Testis (tissue), 3 donors: Measurements from ENCODE around the gene SRXN1. TPM values are rescaled to one million over a fixed set of nuclear protein-coding genes. Genes with fewer than 3 reads are reported as not detected.

Source experiments
- DNase-seq: peaks from one replicate; pipeline ENCODE4 v3.0.0-alpha.2; 2019
- H3K27ac ChIP-seq, 2 donors: fragments of 200-600 bp; sonication (generic); one replicate each; pipeline ENCODE4 v1.5.1; 2019
- H3K27me3 ChIP-seq: fragments of 200-600 bp; sonication (generic); one replicate; pipeline ENCODE4 v1.5.1; 2019
- H3K36me3 ChIP-seq: fragments of 200-600 bp; sonication (generic); one replicate; pipeline ENCODE4 v1.5.1; 2017; ENCODE audit warnings: low read depth; ENCODE audit errors: missing control alignments
- H3K4me1 ChIP-seq: fragments of 200-600 bp; sonication (generic); one replicate; pipeline ENCODE4 v1.5.1; 2019
- H3K4me3 ChIP-seq, 2 donors: fragments of 200-600 bp; sonication (generic); one replicate each; pipeline ENCODE4 v1.5.1; 2017 to 2019
- H3K9me3 ChIP-seq: fragments of 200-600 bp; sonication (generic); one replicate; pipeline ENCODE4 v1.5.1; 2017
- POLR2A ChIP-seq: fragments of 450-650 bp; IDR thresholded peaks from one replicate; pipeline ENCODE4 v1.6.1; 2017; ENCODE audit warnings: antibody characterized with exemption, mild to moderate bottlenecking, moderate library complexity
- WGBS, 2 donors: methylation state at CpG; one replicate each; pipeline ENCODE4 v1.1.5; 2018; 5-methylcytosine and 5-hydroxymethylcytosine counted together
- intact Hi-C: fragments of 100-400 bp; cut with DNase I; formaldehyde crosslinking; loops from one replicate; pipeline ENCODE4 v1.15.1; 2023; ENCODE audit warnings: low total_unique reads
- polyA plus RNA-seq: library from polyadenylated mRNA; stranded (reverse); fragments of 350-450 nt; fragmentation: Illumina TruSeq; extraction: RNeasy Lipid Tissue Mini Kit (QIAGEN cat#74804); gene quantifications from one replicate; pipeline ENCODE4 v1.2.3, GENCODE V29; 2014; ENCODE audit warnings: low read depth, low replicate concordance; ENCODE audit not compliant: insufficient read depth
- total RNA-seq, 2 donors: library from RNA; depleted of rRNA; stranded (reverse); fragments of >200 nt; gene quantifications; one replicate each; pipeline ENCODE4 v1.2.3, GENCODE V29; 2016
- TF ChIP-seq, protein P1 (sequence below), 3 experiments: fragments of 450-650 bp in 2 of 3; fragments of 200-600 bp in 1 of 3; sonication (generic) in 1 of 3; IDR thresholded peaks; one replicate each; pipeline ENCODE4 v1.5.1; 2016 to 2019; ENCODE audit warnings: antibody characterized with exemption in 3 of 3, mild to moderate bottlenecking in 2 of 3, moderate library complexity in 1 of 3

SRXN1 gene
- total and polyA plus RNA-seq, 3 donors from 2014 or later, result 20.6 to 29.8 (median 26.9) TPM

GRCh38 chr20:635028-635892 is 17.7 kb downstream of the SRXN1 start:
- DNase-seq, result no peak
- intact Hi-C loops, result no loop called here
- no peaks in the 10 kb centered on the region for H3K36me3 ChIP-seq
- H3K27ac ChIP-seq, result no peak overlapping the region
- H3K9me3 ChIP-seq, result no peaks in the 10 kb centered on the region
- WGBS, 2 donors, result 69 to 74% methylated on average over 9 of the region's 9 CpGs
- H3K4me1 ChIP-seq, result no peaks in the 10 kb centered on the region
- no peak overlapping the region for H3K4me3 ChIP-seq
- H3K27me3 ChIP-seq, result no peaks in the 10 kb centered on the region
- no peak for TF ChIP-seq POLR2A
- TF ChIP-seq, protein P1, sequence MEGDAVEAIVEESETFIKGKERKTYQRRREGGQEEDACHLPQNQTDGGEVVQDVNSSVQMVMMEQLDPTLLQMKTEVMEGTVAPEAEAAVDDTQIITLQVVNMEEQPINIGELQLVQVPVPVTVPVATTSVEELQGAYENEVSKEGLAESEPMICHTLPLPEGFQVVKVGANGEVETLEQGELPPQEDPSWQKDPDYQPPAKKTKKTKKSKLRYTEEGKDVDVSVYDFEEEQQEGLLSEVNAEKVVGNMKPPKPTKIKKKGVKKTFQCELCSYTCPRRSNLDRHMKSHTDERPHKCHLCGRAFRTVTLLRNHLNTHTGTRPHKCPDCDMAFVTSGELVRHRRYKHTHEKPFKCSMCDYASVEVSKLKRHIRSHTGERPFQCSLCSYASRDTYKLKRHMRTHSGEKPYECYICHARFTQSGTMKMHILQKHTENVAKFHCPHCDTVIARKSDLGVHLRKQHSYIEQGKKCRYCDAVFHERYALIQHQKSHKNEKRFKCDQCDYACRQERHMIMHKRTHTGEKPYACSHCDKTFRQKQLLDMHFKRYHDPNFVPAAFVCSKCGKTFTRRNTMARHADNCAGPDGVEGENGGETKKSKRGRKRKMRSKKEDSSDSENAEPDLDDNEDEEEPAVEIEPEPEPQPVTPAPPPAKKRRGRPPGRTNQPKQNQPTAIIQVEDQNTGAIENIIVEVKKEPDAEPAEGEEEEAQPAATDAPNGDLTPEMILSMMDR (IDR thresholded peaks at IDR 0.05), result no peak

DNA sequence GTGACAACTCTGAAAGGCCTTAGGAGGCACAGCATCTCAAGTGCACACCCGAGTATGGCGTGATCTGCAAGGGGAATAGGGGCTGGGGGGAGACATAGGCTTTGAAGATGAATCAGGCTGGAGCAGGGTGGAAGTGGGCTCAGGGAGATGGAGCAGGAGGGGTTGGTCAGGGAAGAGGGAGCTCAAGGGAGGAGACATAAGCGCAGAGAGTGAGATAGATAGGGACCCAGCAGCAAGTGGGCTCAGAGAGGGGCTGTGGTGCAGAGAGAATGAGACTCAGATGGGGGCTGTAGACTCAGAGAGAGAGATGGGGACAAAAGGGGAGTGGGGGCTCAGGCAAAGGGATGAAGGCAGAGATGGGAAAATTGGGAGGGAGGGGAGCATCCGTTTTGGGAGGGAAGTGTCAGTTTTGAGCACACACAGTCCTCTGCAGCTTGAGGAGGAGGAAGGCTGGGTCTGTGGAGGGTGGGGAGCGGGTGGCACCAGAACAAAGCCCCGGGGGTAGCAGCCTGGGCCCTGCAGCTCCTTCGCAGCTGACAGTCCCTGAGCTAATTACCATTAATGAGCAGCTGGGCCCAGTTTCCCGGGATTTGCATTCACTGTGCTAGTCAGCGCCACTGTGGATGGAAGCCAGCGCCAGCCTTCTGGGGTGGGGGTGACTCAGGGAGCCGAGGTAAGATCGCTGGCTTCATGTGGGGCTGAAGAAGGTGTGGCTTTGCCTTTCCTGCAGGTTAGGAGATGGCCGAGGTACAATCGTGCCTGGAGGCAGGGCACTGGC is 18.7 kb downstream of the SRXN1 start:
- Histone ChIP-seq H3K27ac (no peak overlapping the region), H3K9me3 (no peaks in the 10 kb centered on the region), H3K36me3 (no peaks in the 10 kb centered on the region), H3K4me3 (no peak overlapping the region), H3K4me1 (no peaks in the 10 kb centered on the region), H3K27me3 (no peaks in the 10 kb centered on the region)
- WGBS, 2 donors, result 76 to 80% methylated on average over 14 of the region's 14 CpGs
- DNase-seq, result no peak
- intact Hi-C loops, result no loop called here
- TF ChIP-seq POLR2A, result no peak
- TF ChIP-seq, protein P1 (IDR thresholded peaks at IDR 0.05), result no peak

DNA sequence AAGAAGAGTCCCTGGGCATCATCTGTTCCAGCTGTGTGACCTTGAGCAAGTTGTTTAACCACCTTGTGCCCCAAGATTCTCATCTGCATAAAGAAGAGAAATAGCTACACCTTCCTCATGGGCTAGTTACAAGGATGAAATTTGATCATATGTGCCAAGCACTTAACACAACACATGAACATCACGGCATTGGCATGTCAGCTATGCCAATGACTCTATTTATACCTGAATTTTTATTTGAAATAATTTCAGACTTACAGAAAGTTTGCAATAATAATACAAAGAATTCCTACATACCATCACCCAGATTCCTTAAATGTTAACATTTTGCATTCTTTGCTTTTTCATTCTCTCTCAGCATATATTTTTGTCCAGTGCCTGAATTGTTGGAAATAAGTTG is 21.9 kb downstream of the SRXN1 start:
- Histone ChIP-seq H3K27me3 (no peaks in the 10 kb centered on the region), H3K9me3 (no peaks in the 10 kb centered on the region), H3K27ac (no peak overlapping the region), H3K4me1 (no peaks in the 10 kb centered on the region), H3K36me3 (no peaks in the 10 kb centered on the region), H3K4me3 (no peak overlapping the region)
- 93 to 94% methylated on average over 1 of the region's 1 CpG for WGBS, 2 donors
- intact Hi-C loops, result no loop called here
- DNase-seq, result no peak
- TF ChIP-seq, protein P1 (IDR thresholded peaks at IDR 0.05), result no peak
- no peak for TF ChIP-seq POLR2A

DNA sequence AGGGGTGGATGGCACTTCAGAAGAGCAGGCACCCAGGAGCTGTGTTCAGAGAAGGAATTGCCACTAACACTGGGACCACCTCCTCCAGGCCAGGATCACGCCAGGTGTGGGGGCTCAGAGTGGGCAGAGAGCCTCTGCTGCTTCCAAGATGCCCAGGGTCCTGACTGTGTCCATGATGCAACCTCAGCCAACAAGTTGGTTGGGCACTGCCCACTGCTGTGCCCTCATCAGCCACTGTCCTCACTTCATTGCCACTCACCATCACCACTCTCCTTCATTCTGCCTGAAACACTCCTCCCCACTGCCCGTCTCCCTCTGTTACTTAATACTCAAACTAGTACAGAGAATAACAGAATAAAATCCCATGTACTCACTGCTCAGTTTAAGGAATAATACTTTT is 26.4 kb downstream of the SRXN1 start:
- H3K4me3 ChIP-seq, result no peak overlapping the region
- intact Hi-C loops, result no loop called here
- no peaks in the 10 kb centered on the region for H3K4me1 ChIP-seq
- DNase-seq, result no peak
- H3K36me3 ChIP-seq, result no peaks in the 10 kb centered on the region
- TF ChIP-seq, protein P1 (IDR thresholded peaks at IDR 0.05), result no peak
- no peak for TF ChIP-seq POLR2A
- H3K9me3 ChIP-seq, result no peaks in the 10 kb centered on the region
- 90 to 96% methylated on average over 2 of the region's 2 CpGs for WGBS, 2 donors
- H3K27ac ChIP-seq, result no peak overlapping the region
- no peaks in the 10 kb centered on the region for H3K27me3 ChIP-seq
